K562 (cell line): ENCODE data around the gene PRR29. TPM values are rescaled to one million over a fixed set of nuclear protein-coding genes. Genes with fewer than 3 reads are reported as not detected.

ENCODE experiments used
- ATAC-seq: fragments of 200-7000 bp; cut with Tn5 transposase; 3 replicates; pipeline ENCODE4 v1.9.1; 2020; ENCODE audit warnings: moderate library complexity
- BruUV-seq: library from RNA; stranded (reverse); fragments of 400-500 nt; replicated peaks from 2 replicates; lab custom pipeline; 2021; lab: Mats Ljungman, UMichigan
- CTCF ChIA-PET: fragments of 300-600 bp; formaldehyde crosslinking; extraction: SDS; loops from one replicate; lab custom pipeline; 2021; ENCODE audit warnings: low intra/inter-chr PET ratio; lab: Yijun Ruan, JAX
- POLR2A ChIA-PET: fragments of 300-600, 350-650 bp; sonication (Branson Sonifier 250); formaldehyde crosslinking; extraction: SDS; loops from one replicate; lab custom pipeline; 2021; ENCODE audit warnings: antibody characterized with exemption, inconsistent platforms; lab: Yijun Ruan, JAX
- DNase-seq, 4 experiments: peaks; one replicate each; pipeline versions ENCODE4 v3.0.0 to v3.0.0-alpha.2; 2011 to 2018; ENCODE audit warnings: low spot score in 3 of 4, mixed read lengths in 3 of 4; ENCODE audit errors: extremely low read depth in 1 of 4
- FAIRE-seq: peaks from 2 replicates; lab custom pipeline; 2011; peaks lifted over from hg19 to GRCh38; lab: Jason Lieb, UNC
- H2AFZ ChIP-seq: 2 replicates; pipeline ENCODE4 v1.6.0; 2011; ENCODE audit warnings: low read depth, low read length, control low read depth, inconsistent platforms
- H3K27ac ChIP-seq: fragments of 200-600 bp; 3 replicates; pipeline ENCODE4 v1.8.0; 2011; ENCODE audit warnings: low read depth, mild to moderate bottlenecking, control low read depth, inconsistent platforms, low read length, moderate library complexity, mixed read lengths; ENCODE audit errors: extremely low read depth
- H3K27me3 ChIP-seq, 2 experiments: fragments of 300-600 bp in 1 of 2; 2 replicates in 1 of 2; 3 replicates in 1 of 2; pipeline versions ENCODE4 v1.6.0 to v1.8.0; 2011; ENCODE audit warnings: inconsistent platforms in 2 of 2, low read length in 2 of 2, mild to moderate bottlenecking in 1 of 2, mixed read lengths in 1 of 2, moderate library complexity in 1 of 2; ENCODE audit not compliant: control insufficient read depth in 2 of 2, insufficient read depth in 2 of 2
- H3K36me3 ChIP-seq: fragments of 300-600 bp; 3 replicates; pipeline ENCODE4 v1.8.0; 2011; ENCODE audit warnings: mild to moderate bottlenecking, low read length, inconsistent platforms; ENCODE audit not compliant: control insufficient read depth, insufficient read depth
- H3K4me1 ChIP-seq, 2 experiments: fragments of 200-600 bp in 1 of 2; replicated peaks in 1 of 2; 2 replicates in 1 of 2; 3 replicates in 1 of 2; pipeline versions ENCODE4 v1.5.1 to v1.8.0; 2011; ENCODE audit warnings: inconsistent platforms in 2 of 2, low read length in 2 of 2, mild to moderate bottlenecking in 1 of 2, mixed read lengths in 1 of 2, moderate library complexity in 1 of 2; ENCODE audit not compliant: control insufficient read depth in 2 of 2, insufficient read depth in 2 of 2
- H3K4me2 ChIP-seq: 2 replicates; pipeline ENCODE4 v1.6.1; 2011; ENCODE audit warnings: low read length, control low read depth, inconsistent platforms, mixed read lengths; ENCODE audit not compliant: insufficient read depth
- H3K4me3 ChIP-seq: fragments of 200-600 bp; sonication (generic), shearing (Covaris generic); 2 replicates; pipeline ENCODE4 v1.5.1; 2016; ENCODE audit warnings: control low read depth, inconsistent platforms
- H3K79me2 ChIP-seq: fragments of 200-600 bp; 3 replicates; pipeline ENCODE4 v1.8.0; 2011; ENCODE audit warnings: low read length, inconsistent platforms; ENCODE audit not compliant: control insufficient read depth, insufficient read depth
- H3K9ac ChIP-seq, 2 experiments: 2 replicates each; pipeline versions ENCODE4 v1.6.0 to v1.6.1; 2011; ENCODE audit warnings: low read depth in 2 of 2, low read length in 2 of 2, control low read depth in 1 of 2, inconsistent platforms in 1 of 2, mild to moderate bottlenecking in 1 of 2, mixed read lengths in 1 of 2; ENCODE audit not compliant: insufficient read depth in 1 of 2
- H3K9me1 ChIP-seq: one replicate; pipeline ENCODE4 v1.6.0; 2011; ENCODE audit warnings: inconsistent platforms, mild to moderate bottlenecking, low read length, moderate library complexity; ENCODE audit not compliant: control insufficient read depth, insufficient read depth
- H3K9me3 ChIP-seq: replicated peaks from 2 replicates; pipeline ENCODE4 v1.5.1; 2011; ENCODE audit warnings: low read depth, low read length, inconsistent platforms; ENCODE audit not compliant: control insufficient read depth, insufficient read depth
- H4K20me1 ChIP-seq: replicated peaks from 2 replicates; pipeline ENCODE4 v1.6.1; 2011; ENCODE audit warnings: low read length, inconsistent platforms, mixed read lengths; ENCODE audit not compliant: control insufficient read depth, insufficient read depth
- CTCFL ChIP-seq: IDR thresholded peaks from 2 replicates; pipeline ENCODE4 v1.6.1; 2011; ENCODE audit warnings: borderline replicate concordance, low read depth, mild to moderate bottlenecking, moderate library complexity, low read length; ENCODE audit not compliant: insufficient read depth, poor library complexity, severe bottlenecking
- GATAD2B ChIP-seq: fragments of 450-650 bp; IDR thresholded peaks from 2 replicates; pipeline ENCODE4 v1.6.1; 2017; ENCODE audit warnings: mild to moderate bottlenecking, borderline replicate concordance
- MCM2 ChIP-seq: fragments of 450-650 bp; IDR thresholded peaks from 2 replicates; pipeline ENCODE4 v1.6.1; 2017; ENCODE audit warnings: low read depth, mild to moderate bottlenecking
- MXI1 ChIP-seq: IDR thresholded peaks from 2 replicates; pipeline ENCODE4 v1.6.1; 2011; ENCODE audit warnings: low read depth, mild to moderate bottlenecking, improper control_type of control experiment, low read length
- PCBP2 ChIP-seq: fragments of 200-400 bp; formaldehyde crosslinking; IDR thresholded peaks from 2 replicates; pipeline ENCODE4 v1.6.1; 2018; ENCODE audit warnings: low read length, low read depth, mild to moderate bottlenecking, moderate library complexity; ENCODE audit not compliant: poor library complexity, severe bottlenecking
- ZBED1 ChIP-seq: IDR thresholded peaks from 2 replicates; pipeline ENCODE4 v1.6.1; 2014
- ZNF398 ChIP-seq: fragments of 250-450 bp; sonication (Bioruptor Pico); IDR thresholded peaks from 2 replicates; pipeline ENCODE4 v1.8.0; 2021; ENCODE audit warnings: moderate library complexity, mild to moderate bottlenecking, inconsistent platforms
- WGBS: fragments of 100-300 bp; shearing (Covaris generic); methylation state at CpG from one replicate; pipeline ENCODE4 v1.1.6; 2016; ENCODE audit warnings: low coverage, mixed read lengths; ENCODE audit not compliant: insufficient coverage; ENCODE audit errors: missing lambda C conversion rate; 5-methylcytosine and 5-hydroxymethylcytosine counted together
- in situ Hi-C: fragments of 300-500 bp; cut with MboI; formaldehyde crosslinking; loops from 4 replicates; pipeline ENCODE4 v1.15.0; 2018; ENCODE audit warnings: inconsistent platforms, mixed read lengths
- intact Hi-C: fragments of 100-400 bp; cut with micrococcal nuclease; formaldehyde crosslinking; loops from 2 replicates; pipeline ENCODE4 v1.14.2; 2022
- polyA plus RNA-seq, 8 experiments: library from polyadenylated mRNA; depleted of rRNA in 4 of 8; stranded (reverse) in 5 of 8; unstranded in 3 of 8; fragments of >200 nt; fragmentation: Nextera tagmentation in 2 of 8; fragmentation: Illumina TruSeq in 1 of 8; extraction: Ambion mirVana in 2 of 8; extraction: Trizol in 1 of 8; gene quantifications; 2 replicates each; pipeline versions ENCODE4 v1.2.1 to v1.2.3, GENCODE V29; 2011 to 2014; ENCODE audit warnings: inconsistent platforms in 1 of 8, missing spikeins in 1 of 8
- total RNA-seq, 7 experiments: library from RNA; depleted of rRNA in 6 of 7; stranded (reverse); fragments of >200 nt in 6 of 7; fragmentation: Illumina TruSeq in 2 of 7; extraction: Trizol in 2 of 7; gene quantifications; 2 replicates each; pipeline versions ENCODE4 v1.2.1 to v1.2.3, GENCODE V29; 2011 to 2021; ENCODE audit warnings: low replicate concordance in 1 of 7

The PRR29 gene
- total and polyA plus RNA-seq, 9 of the 15 experiments (the other 6 are each of a cell fraction or from before 2014, with no cell fraction given) = 0.08 to 0.58 (median 0.15) TPM; not detected in 5

GRCh38 chr17:63993368-63993985 lies 4.7 kb upstream of the PRR29 start:
- Histone ChIP-seq H3K27me3 (peaks cover 12 to 28% of the 10 kb centered on the region in 2 experiments; a peak in 4 of 5 replicates), H3K4me3 (no peak overlapping the region), H4K20me1 (no peaks in the 10 kb centered on the region), H3K4me2 (no peak overlapping the region), H3K9ac (peak overlapping the region in 1 of 2 experiments; percentile 42; a peak in 1 of 4 replicates), H2AFZ (no peak overlapping the region), H3K27ac (no peak overlapping the region), H3K79me2 (no peaks in the 10 kb centered on the region), H3K36me3 (no peaks in the 10 kb centered on the region), H3K9me3 (no peaks in the 10 kb centered on the region), H3K4me1 (peaks cover 5 to 30% of the 10 kb centered on the region in 2 experiments), H3K9me1 (no peaks in the 10 kb centered on the region)
- WGBS = 6% methylated on average over 3 of the region's 3 CpGs
- no TSS peak for BruUV-seq
- ChIA-PET POLR2A (interaction anchor here (0.5 to 2.0 kb wide), 2 partner anchors 13 to 19 kb away, joined by 3 to 6 read pairs; no protein-coding TSS in a partner anchor), CTCF (no interaction called here)
- no peak for DNase-seq
- ATAC-seq = no peak
- no peak for TF ChIP-seq MXI1
- peak; percentile 65 for TF ChIP-seq PCBP2
- TF ChIP-seq ZBED1 = no peak
- intact Hi-C loops (loop anchor here (5.0 kb wide), 2 partner anchors 34 to 46 kb away; no protein-coding TSS in a partner anchor), in situ Hi-C loops (no loop called here)
- FAIRE-seq = no peak

- Histone ChIP-seq H3K27ac (no peak overlapping the region), H3K36me3 (no peaks in the 10 kb centered on the region), H3K9me1 (no peaks in the 10 kb centered on the region), H3K4me3 (no peak overlapping the region), H4K20me1 (no peaks in the 10 kb centered on the region), H3K4me2 (no peak overlapping the region), H3K9me3 (no peaks in the 10 kb centered on the region), H3K27me3 (peaks cover 12 to 19% of the 10 kb centered on the region in 2 experiments; a peak in 3 of 5 replicates), H3K4me1 (peaks cover 5 to 26% of the 10 kb centered on the region in 2 experiments), H3K9ac (no peak overlapping the region), H2AFZ (no peak overlapping the region), H3K79me2 (no peaks in the 10 kb centered on the region)
- POLR2A ChIA-PET = interaction anchor here (1.0 kb wide), 1 partner anchor 15 kb away, joined by 6 read pairs; no protein-coding TSS in a partner anchor
- DNase-seq (no peak), FAIRE-seq (no peak), ATAC-seq (no peak)
- no TSS peak for BruUV-seq
- 28% methylated on average over 4 of the region's 5 CpGs for WGBS
- intact Hi-C loops = no loop called here
- in situ Hi-C loops = no loop called here
- CTCF ChIA-PET = no interaction called here
- TF ChIP-seq MCM2 (no peak), GATAD2B (no peak), ZNF398 (no peak), CTCFL (no peak)
Observed at GRCh38 chr17:63995626-63996025, 2.5 kb upstream of the PRR29 start.
